ENCODE measurements around the gene IER3.

- no peak for TF ChIP-seq CTCF (IDR thresholded peaks at IDR 0.05 in 8 of 11, conservative IDR thresholded peaks at IDR 0.05 in 3 of 11)
- TF ChIP-seq POLR2AphosphoS5 (IDR thresholded peaks at IDR 0.05) = no peak
- TF ChIP-seq POLR2A (IDR thresholded peaks at IDR 0.05) = no peak
Observed at GRCh38 chr6:30696432-30696831, 47.9 kb downstream of the IER3 start.

Measured in spleen (tissue), 7 donors.